ENCODE data around the gene SPC24.

- TF ChIP-seq RARB (CRISPR knock-in tag; IDR thresholded peaks at IDR 0.05) (no peak), ZFP3 (CRISPR knock-in tag; IDR thresholded peaks at IDR 0.05) (no peak), ZNF8 (CRISPR knock-in tag; IDR thresholded peaks at IDR 0.05) (no peak), OSR1 (CRISPR knock-in tag; IDR thresholded peaks at IDR 0.05) (no peak), ISL1 (CRISPR knock-in tag; IDR thresholded peaks at IDR 0.05) (no peak), ZC3H10 (CRISPR knock-in tag; IDR thresholded peaks at IDR 0.05) (no peak), PATZ1 (CRISPR knock-in tag; IDR thresholded peaks at IDR 0.05; ENCODE audit: borderline replicate concordance) (no peak), SNAI2 (CRISPR knock-in tag; IDR thresholded peaks at IDR 0.05) (no peak), CSDC2 (CRISPR knock-in tag; IDR thresholded peaks at IDR 0.05) (no peak), POU6F1 (CRISPR knock-in tag; IDR thresholded peaks at IDR 0.05; ENCODE audit: borderline replicate concordance, low read depth) (no peak), PPARA (CRISPR knock-in tag; IDR thresholded peaks at IDR 0.05; ENCODE audit: borderline replicate concordance) (no peak)
Measured at GRCh38 chr19:11172576-11172975, 17.0 kb upstream of the SPC24 start.

Data from SK-N-SH treated with all-trans-retinoic acid at 6 μM for 48 hours (cell line).